HG03354 (cell line): ENCODE data around the gene APOC1.
A peak's percentile ranks its signal among the peaks of the same experiment; 100 is the strongest.
"Not testable (repeated sequence)": the region's sequence is repeated elsewhere in the genome, so short reads cannot be mapped to it uniquely, and the experiment has no call there.

ENCODE experiments used
- ATAC-seq: cut with Tn5 transposase; IDR thresholded peaks from one replicate; pipeline ENCODE4 v1.9.1; 2021; ENCODE audit warnings: mild to moderate bottlenecking; ENCODE audit not compliant: unreplicated experiment, poor library complexity, severe bottlenecking

The APOC1 gene

GRCh38 chr19:44909775-44910174 lies 4.6 kb upstream of the APOC1 start:
- ATAC-seq, result no peak

- ATAC-seq, result not testable (repeated sequence)
These were observed 2.5 kb upstream of the APOC1 start for GRCh38 chr19:44911896-44912295.

DNA sequence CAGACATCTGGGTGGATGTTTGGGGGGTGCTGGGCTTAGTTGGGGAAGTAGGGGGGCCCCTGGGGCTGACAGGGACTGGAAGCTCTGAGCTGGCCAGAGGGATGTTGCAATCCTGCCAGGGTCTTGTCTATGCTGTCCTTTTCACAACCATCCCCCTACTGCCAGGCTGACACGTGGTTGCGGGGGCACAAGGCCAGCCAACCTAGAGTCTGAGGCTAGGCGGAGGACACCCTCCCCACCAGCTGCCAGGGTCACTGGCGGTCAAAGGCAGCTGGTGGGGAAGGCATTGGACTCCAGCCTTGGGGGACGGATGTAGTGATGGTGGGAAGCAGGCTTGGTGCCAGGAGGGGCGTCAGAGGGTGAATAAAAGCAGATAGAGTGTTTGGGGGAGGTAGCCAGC lies 1.6 kb upstream of the APOC1 start:
- no peak for ATAC-seq

GRCh38 chr19:44913512-44914432 lies 636 bp upstream of the APOC1 start:
- ATAC-seq, result not testable (repeated sequence)

- no peak for ATAC-seq
These were observed 9.9 kb downstream of the APOC1 start for GRCh38 chr19:44924243-44924725.

- ATAC-seq, result no peak
These were observed 10.9 kb downstream of the APOC1 start for GRCh38 chr19:44925114-44925891.

GRCh38 chr19:44926245-44927077 lies 12.1 kb downstream of the APOC1 start:
- ATAC-seq, result peak; percentile 8

GRCh38 chr19:44927746-44928145 lies 13.3 kb downstream of the APOC1 start:
- no peak for ATAC-seq

DNA sequence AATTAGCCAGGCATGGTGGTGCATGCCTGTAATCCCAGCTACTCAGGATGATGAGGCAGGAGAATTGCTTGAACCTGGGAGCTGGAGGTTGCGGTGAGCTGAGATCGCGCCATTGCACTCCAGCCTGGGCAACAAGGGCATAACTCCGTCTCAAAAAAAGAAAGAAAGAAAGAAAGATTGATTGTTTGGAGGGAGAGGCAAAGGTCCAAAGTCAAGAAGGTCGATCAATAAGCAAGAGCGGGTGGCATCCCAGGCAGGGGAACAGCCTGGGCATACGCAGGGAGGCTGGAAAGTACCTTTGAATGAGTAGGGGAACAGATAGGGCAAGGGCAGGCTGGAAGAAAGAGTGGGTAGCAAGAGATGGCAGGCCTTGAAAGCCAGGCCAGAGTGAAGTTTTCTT lies 15.7 kb downstream of the APOC1 start:
- ATAC-seq, result no peak

DNA sequence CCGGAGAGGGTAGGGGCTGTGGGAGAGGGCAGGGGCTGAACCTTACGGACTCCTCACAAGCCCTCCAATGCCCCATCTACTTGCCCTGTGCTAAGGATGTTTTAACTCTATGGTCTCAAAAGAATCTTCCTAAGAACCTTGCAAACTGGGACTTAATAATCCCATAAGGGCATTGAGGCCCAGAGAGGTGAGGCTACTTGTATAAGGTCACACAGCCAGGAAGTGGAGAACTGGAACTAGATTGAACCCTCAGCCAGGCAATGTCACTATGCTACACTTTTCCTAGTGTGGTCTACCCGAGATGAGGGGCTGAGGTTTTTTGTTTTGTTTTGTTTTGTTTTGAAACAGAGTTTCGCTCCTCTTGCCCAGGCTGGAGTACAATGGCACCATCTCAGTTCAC lies 17.1 kb downstream of the APOC1 start:
- no peak for ATAC-seq

DNA sequence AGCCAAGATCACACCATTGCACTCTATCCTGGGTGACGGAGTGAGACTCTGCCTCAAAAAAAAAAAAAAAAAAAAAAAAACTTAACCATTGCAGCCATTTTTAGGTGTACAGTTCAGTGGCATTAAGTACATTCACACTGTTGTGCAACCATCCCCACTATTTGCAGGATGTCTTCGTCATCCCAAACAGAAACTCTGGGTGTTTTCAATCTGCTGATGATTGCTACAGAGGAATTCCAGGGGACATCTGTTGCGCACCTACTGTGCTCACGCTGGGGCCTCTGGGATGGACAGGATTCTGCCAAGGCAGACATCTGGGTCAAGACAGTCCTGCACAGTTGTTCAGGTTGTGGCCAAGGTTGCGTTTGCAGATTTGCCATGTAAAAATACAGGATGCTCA lies 25.3 kb downstream of the APOC1 start:
- no peak for ATAC-seq

- ATAC-seq, result no peak
These were observed 27.7 kb downstream of the APOC1 start, which contains the start of gene APOC4 for GRCh38 chr19:44942067-44942571. APOC4 (plus strand) TSS chr19:44942237; CDS start chr19:44942278, 41 bp downstream.

- no peak for ATAC-seq
These were observed 29.4 kb downstream of the APOC1 start for GRCh38 chr19:44943801-44944249.

DNA sequence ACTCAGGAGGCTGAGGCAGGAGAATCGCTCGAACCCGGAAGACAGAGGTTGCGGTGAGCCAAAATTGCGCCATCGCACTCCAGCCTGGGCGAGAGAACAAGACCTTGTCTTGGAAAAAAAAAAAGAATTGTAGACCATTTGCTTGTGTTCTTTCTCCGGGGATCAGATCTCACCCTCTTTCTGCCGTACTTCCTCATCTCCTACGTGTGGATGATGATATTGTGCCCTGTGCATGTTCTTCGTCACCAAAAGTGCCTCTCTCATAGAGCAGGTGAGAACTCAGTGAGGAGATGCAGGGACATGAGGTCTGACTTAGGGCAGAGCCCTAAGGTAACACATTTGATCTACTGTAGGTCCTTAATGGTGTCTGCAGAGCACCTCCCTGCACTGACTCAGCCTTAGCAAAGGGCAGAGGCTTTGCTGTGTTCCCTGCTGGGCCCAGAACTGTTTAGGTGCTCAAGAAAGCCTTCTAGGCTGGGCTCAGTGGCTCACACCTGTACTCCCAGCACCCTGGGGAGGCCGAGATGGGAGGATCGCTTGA lies 32.7 kb downstream of the APOC1 start:
- ATAC-seq, result no peak

GRCh38 chr19:44948237-44948636 lies 33.8 kb downstream of the APOC1 start:
- no peak for ATAC-seq

- ATAC-seq, result no peak
These were observed 34.5 kb downstream of the APOC1 start for GRCh38 chr19:44948763-44949374.

- no peak for ATAC-seq
These were observed 35.1 kb downstream of the APOC1 start for GRCh38 chr19:44949550-44949949.

DNA sequence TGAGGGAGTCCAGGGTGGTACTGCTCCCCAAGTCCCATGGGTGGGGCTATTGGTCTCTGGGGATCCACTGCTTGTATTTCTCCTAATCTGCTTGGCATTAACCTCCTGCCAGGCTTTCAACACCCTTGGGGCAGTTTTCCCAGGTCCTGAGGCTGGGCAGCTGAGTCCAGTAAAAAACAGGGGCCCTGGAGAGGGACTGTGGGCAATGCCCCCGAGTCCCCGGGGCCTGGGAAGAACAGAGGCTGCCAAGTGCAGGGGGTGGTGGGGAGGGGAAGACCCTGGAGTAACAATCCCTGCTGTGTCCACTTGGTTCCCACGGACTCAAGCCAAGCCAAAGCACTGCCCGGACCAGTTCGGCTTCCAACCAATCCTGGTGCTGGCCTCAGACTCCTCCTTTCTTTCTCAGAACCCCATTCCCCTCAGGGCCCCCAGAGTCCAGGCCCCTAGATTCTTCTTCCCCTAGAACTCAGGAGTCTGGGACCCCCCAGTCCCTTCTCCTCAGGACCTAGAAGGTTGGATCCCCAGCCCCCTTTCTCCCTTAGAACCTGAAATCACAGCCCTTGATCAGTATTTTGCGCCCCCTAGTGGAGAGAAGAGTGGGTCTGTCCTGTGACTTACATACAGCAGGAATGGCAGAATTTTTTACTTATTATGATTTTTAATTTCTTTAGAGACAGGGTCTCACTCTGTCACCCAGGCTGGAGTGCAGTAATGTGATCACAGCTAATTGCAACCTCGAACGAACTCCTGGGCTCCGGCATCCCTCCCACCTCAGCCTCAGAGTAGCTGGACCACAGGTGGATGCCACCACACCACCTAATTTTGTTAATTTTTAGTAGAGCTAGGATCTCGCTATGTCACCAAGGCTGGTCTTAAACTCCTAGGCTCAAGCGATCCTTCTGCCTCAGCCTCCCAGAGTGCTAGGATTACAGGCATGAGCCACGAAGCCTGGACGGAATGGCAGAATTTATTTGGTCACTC lies 37.1 kb downstream of the APOC1 start:
- ATAC-seq, result no peak
